ENCODE measurements around the gene KIAA0930. TPM values are rescaled to one million over a fixed set of nuclear protein-coding genes. Genes with fewer than 3 reads are reported as not detected.
"Not testable (repeated sequence)": the region's sequence is repeated elsewhere in the genome, so short reads cannot be mapped to it uniquely, and the experiment has no call there.

Gene KIAA0930
- total and polyA plus RNA-seq, 5 donors from 2014 or later = 0.70 to 21.3 (median 2.0) TPM

GRCh38 chr22:45261407-45262088, 20.9 kb upstream of the KIAA0930 start:
- H3K36me3 ChIP-seq (ENCODE audit: control insufficient read depth, insufficient read depth, low read length) = no peaks in the 10 kb centered on the region
- ATAC-seq (ENCODE audit: low read depth in 2 of 2) (no peak), DNase-seq (no peak)
- no peak overlapping the region for H3K27ac ChIP-seq (ENCODE audit: insufficient read depth, low read length, poor library complexity, severe bottlenecking)
- Mint-ChIP-seq H3K9me3 (peaks cover 0 to 2% (median 0%) of the 10 kb centered on the region in 7 donors), H3K27ac (no peak overlapping the region), H3K36me3 (no peaks in the 10 kb centered on the region), H3K4me3 (no peak overlapping the region), H3K27me3 (peaks cover 55% of the 10 kb centered on the region), H3K4me1 (peaks cover 0 to 3% (median 0%) of the 10 kb centered on the region in 4 donors)
- no peak overlapping the region for H3K4me3 ChIP-seq (ENCODE audit: low read depth, low read length)
- H3K4me1 ChIP-seq (ENCODE audit: control insufficient read depth, insufficient read depth, low read length, poor library complexity, severe bottlenecking) = no peaks in the 10 kb centered on the region
- H3K9me3 ChIP-seq (ENCODE audit: control insufficient read depth in 2 of 2, low read length in 2 of 2) = no peaks in the 10 kb centered on the region
- H3K27me3 ChIP-seq (ENCODE audit: control insufficient read depth, insufficient read depth, low read length) = no peaks in the 10 kb centered on the region

- ATAC-seq (ENCODE audit: low read depth in 2 of 2); H3K27me3 ChIP-seq (ENCODE audit: control insufficient read depth, insufficient read depth, low read length); H3K27ac ChIP-seq (ENCODE audit: insufficient read depth, low read length, poor library complexity, severe bottlenecking); H3K4me3 ChIP-seq (ENCODE audit: low read depth, low read length); H3K36me3 ChIP-seq (ENCODE audit: control insufficient read depth, insufficient read depth, low read length); H3K9me3 Mint-ChIP-seq; H3K27ac Mint-ChIP-seq; H3K4me1 ChIP-seq (ENCODE audit: control insufficient read depth, insufficient read depth, low read length, poor library complexity, severe bottlenecking); H3K4me1 Mint-ChIP-seq; H3K36me3 Mint-ChIP-seq; H3K4me3 Mint-ChIP-seq; H3K9me3 ChIP-seq (ENCODE audit: control insufficient read depth in 2 of 2, low read length in 2 of 2); DNase-seq: not testable (repeated sequence)
- H3K27me3 Mint-ChIP-seq = peaks cover 44% of the 10 kb centered on the region
Observed at GRCh38 chr22:45260395-45260759, 19.7 kb upstream of the KIAA0930 start.

GRCh38 chr22:45259754-45260394, 19.2 kb upstream of the KIAA0930 start:
- H3K4me1 Mint-ChIP-seq = peaks cover 0 to 8% (median 3%) of the 10 kb centered on the region in 4 donors
- Histone ChIP-seq H3K27ac (ENCODE audit: insufficient read depth, low read length, poor library complexity, severe bottlenecking) (no peak overlapping the region), H3K27me3 (ENCODE audit: control insufficient read depth, insufficient read depth, low read length) (no peaks in the 10 kb centered on the region), H3K4me1 (ENCODE audit: control insufficient read depth, insufficient read depth, low read length, poor library complexity, severe bottlenecking) (peaks cover 8% of the 10 kb centered on the region), H3K4me3 (ENCODE audit: low read depth, low read length) (no peak overlapping the region), H3K9me3 (ENCODE audit: control insufficient read depth in 2 of 2, low read length in 2 of 2) (no peaks in the 10 kb centered on the region), H3K36me3 (ENCODE audit: control insufficient read depth, insufficient read depth, low read length) (no peaks in the 10 kb centered on the region)
- H3K27me3 Mint-ChIP-seq = peaks cover 43% of the 10 kb centered on the region
- no peak overlapping the region for H3K4me3 Mint-ChIP-seq
- H3K9me3 Mint-ChIP-seq = peaks cover 0 to 2% (median 0%) of the 10 kb centered on the region in 7 donors
- H3K27ac Mint-ChIP-seq = peak overlapping the region in 1 of 3 donors; percentile 44
- ATAC-seq (ENCODE audit: low read depth in 2 of 2) (no peak), DNase-seq (no peak)
- peaks cover 3% of the 10 kb centered on the region for H3K36me3 Mint-ChIP-seq

- not testable (repeated sequence) for H3K27ac ChIP-seq (ENCODE audit: insufficient read depth, low read length, poor library complexity, severe bottlenecking); H3K27ac Mint-ChIP-seq; H3K4me1 Mint-ChIP-seq; ATAC-seq (ENCODE audit: low read depth in 2 of 2); H3K9me3 Mint-ChIP-seq; H3K27me3 ChIP-seq (ENCODE audit: control insufficient read depth, insufficient read depth, low read length); H3K36me3 Mint-ChIP-seq; H3K36me3 ChIP-seq (ENCODE audit: control insufficient read depth, insufficient read depth, low read length); H3K4me3 ChIP-seq (ENCODE audit: low read depth, low read length); H3K9me3 ChIP-seq (ENCODE audit: control insufficient read depth in 2 of 2, low read length in 2 of 2); DNase-seq
- peaks cover 23% of the 10 kb centered on the region for H3K27me3 Mint-ChIP-seq
- peak overlapping the region in 1 of 4 donors; percentile 53 for H3K4me3 Mint-ChIP-seq
- H3K4me1 ChIP-seq (ENCODE audit: control insufficient read depth, insufficient read depth, low read length, poor library complexity, severe bottlenecking) = peaks cover 12% of the 10 kb centered on the region
Observed at GRCh38 chr22:45257941-45258340, 17.2 kb upstream of the KIAA0930 start.

- Mint-ChIP-seq H3K27ac (peak overlapping the region; percentile 37 to 98 (median 84)), H3K27me3 (no peaks in the 10 kb centered on the region), H3K36me3 (peaks cover 3% of the 10 kb centered on the region), H3K4me3 (peak overlapping the region in 1 of 4 donors; percentile 4), H3K4me1 (peaks cover 0 to 10% (median 8%) of the 10 kb centered on the region in 4 donors), H3K9me3 (peaks cover 0 to 2% (median 0%) of the 10 kb centered on the region in 7 donors)
- no peaks in the 10 kb centered on the region for H3K9me3 ChIP-seq (ENCODE audit: control insufficient read depth in 2 of 2, low read length in 2 of 2)
- peak overlapping the region; percentile 14 for H3K27ac ChIP-seq (ENCODE audit: insufficient read depth, low read length, poor library complexity, severe bottlenecking)
- no peaks in the 10 kb centered on the region for H3K27me3 ChIP-seq (ENCODE audit: control insufficient read depth, insufficient read depth, low read length)
- DNase-seq (peak in 1 of 3 donors; percentile 46), ATAC-seq (ENCODE audit: low read depth in 2 of 2) (peak; percentile 66 to 92)
- peaks cover 12% of the 10 kb centered on the region for H3K4me1 ChIP-seq (ENCODE audit: control insufficient read depth, insufficient read depth, low read length, poor library complexity, severe bottlenecking)
- H3K36me3 ChIP-seq (ENCODE audit: control insufficient read depth, insufficient read depth, low read length) = no peaks in the 10 kb centered on the region
- H3K4me3 ChIP-seq (ENCODE audit: low read depth, low read length) = no peak overlapping the region
Observed at GRCh38 chr22:45254789-45255278, 14.1 kb upstream of the KIAA0930 start.

GRCh38 chr22:45254388-45254787, 13.7 kb upstream of the KIAA0930 start:
- H3K4me3 ChIP-seq (ENCODE audit: low read depth, low read length) = no peak overlapping the region
- no peaks in the 10 kb centered on the region for H3K27me3 Mint-ChIP-seq
- no peaks in the 10 kb centered on the region for H3K27me3 ChIP-seq (ENCODE audit: control insufficient read depth, insufficient read depth, low read length)
- no peak overlapping the region for H3K4me3 Mint-ChIP-seq
- H3K36me3 Mint-ChIP-seq = peaks cover 3% of the 10 kb centered on the region
- peaks cover 0 to 2% (median 0%) of the 10 kb centered on the region in 7 donors for H3K9me3 Mint-ChIP-seq
- no peaks in the 10 kb centered on the region for H3K36me3 ChIP-seq (ENCODE audit: control insufficient read depth, insufficient read depth, low read length)
- peak overlapping the region; percentile 37 to 98 (median 84) for H3K27ac Mint-ChIP-seq
- peak overlapping the region; percentile 14 for H3K27ac ChIP-seq (ENCODE audit: insufficient read depth, low read length, poor library complexity, severe bottlenecking)
- DNase-seq = no peak
- H3K9me3 ChIP-seq (ENCODE audit: control insufficient read depth in 2 of 2, low read length in 2 of 2) = no peaks in the 10 kb centered on the region
- no peak for ATAC-seq (ENCODE audit: low read depth in 2 of 2)
- peaks cover 0 to 8% (median 8%) of the 10 kb centered on the region in 4 donors for H3K4me1 Mint-ChIP-seq
- peaks cover 12% of the 10 kb centered on the region for H3K4me1 ChIP-seq (ENCODE audit: control insufficient read depth, insufficient read depth, low read length, poor library complexity, severe bottlenecking)

GRCh38 chr22:45253039-45253641, 12.4 kb upstream of the KIAA0930 start:
- no peaks in the 10 kb centered on the region for H3K9me3 ChIP-seq (ENCODE audit: control insufficient read depth in 2 of 2, low read length in 2 of 2)
- H3K4me3 ChIP-seq (ENCODE audit: low read depth, low read length) = no peak overlapping the region
- H3K27ac ChIP-seq (ENCODE audit: insufficient read depth, low read length, poor library complexity, severe bottlenecking) = no peak overlapping the region
- Mint-ChIP-seq H3K27ac (peak overlapping the region in 1 of 3 donors; percentile 3), H3K9me3 (peaks cover 0 to 2% (median 0%) of the 10 kb centered on the region in 7 donors), H3K4me3 (peak overlapping the region in 1 of 4 donors; percentile 25), H3K27me3 (no peaks in the 10 kb centered on the region), H3K4me1 (peaks cover 0 to 16% (median 8%) of the 10 kb centered on the region in 4 donors), H3K36me3 (peaks cover 3% of the 10 kb centered on the region)
- DNase-seq (no peak), ATAC-seq (ENCODE audit: low read depth in 2 of 2) (no peak)
- no peaks in the 10 kb centered on the region for H3K36me3 ChIP-seq (ENCODE audit: control insufficient read depth, insufficient read depth, low read length)
- no peaks in the 10 kb centered on the region for H3K27me3 ChIP-seq (ENCODE audit: control insufficient read depth, insufficient read depth, low read length)
- H3K4me1 ChIP-seq (ENCODE audit: control insufficient read depth, insufficient read depth, low read length, poor library complexity, severe bottlenecking) = peaks cover 12% of the 10 kb centered on the region
